ENCODE results near the gene CLDN3.
A peak's percentile ranks its signal among the peaks of the same experiment; 100 is the strongest.
"Not testable (repeated sequence)": the region's sequence is repeated elsewhere in the genome, so short reads cannot be mapped to it uniquely, and the experiment has no call there.

Gene CLDN3, protein sequence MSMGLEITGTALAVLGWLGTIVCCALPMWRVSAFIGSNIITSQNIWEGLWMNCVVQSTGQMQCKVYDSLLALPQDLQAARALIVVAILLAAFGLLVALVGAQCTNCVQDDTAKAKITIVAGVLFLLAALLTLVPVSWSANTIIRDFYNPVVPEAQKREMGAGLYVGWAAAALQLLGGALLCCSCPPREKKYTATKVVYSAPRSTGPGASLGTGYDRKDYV

DNA sequence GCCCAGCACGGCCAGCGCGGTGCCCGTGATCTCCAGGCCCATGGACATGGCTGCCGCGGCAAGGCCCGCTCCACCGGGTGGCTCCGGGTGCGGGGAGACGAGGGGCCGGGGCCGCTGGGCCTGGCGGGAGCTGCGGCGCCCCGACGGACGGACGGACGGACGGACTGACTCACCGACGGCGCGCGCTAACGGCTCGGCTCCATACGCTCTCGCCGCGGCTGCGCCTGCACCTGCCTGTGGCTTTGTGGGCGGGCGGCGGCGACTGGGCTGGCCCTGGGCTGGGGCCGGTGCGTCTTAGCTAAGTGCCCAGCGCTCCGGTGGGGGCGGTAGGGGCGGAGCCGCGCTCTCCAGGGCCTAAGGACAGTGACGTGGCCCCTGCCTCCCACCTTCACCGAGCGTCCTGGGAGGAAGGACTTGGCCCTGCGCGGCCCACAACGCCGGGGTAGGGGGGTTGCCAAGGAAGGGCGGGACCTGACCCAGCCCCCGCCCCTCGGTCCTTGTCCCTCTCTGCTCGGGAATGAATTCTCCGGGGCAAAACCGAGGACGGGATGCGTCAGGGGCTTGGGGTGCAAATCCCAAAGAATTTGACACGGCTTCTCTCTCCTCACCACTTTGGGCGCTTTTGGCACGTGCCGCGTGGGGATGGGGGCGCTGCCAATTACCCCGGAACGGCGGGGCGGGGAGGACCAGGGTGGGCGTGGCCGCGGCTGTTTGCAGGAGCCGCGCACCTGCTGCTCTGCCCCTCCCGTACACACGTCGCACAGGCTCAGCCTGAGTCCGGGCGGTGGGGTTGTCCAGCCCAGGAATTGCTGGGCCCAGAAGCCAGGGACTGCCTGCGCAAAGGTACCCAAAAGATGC is at the start of gene CLDN3:
Gene CLDN3, minus strand, starts transcription at position 269 of the 858 bp plus-strand sequence. Its CDS starts 221 bp downstream, at position 48.
- DNase-seq: no peak

DNA sequence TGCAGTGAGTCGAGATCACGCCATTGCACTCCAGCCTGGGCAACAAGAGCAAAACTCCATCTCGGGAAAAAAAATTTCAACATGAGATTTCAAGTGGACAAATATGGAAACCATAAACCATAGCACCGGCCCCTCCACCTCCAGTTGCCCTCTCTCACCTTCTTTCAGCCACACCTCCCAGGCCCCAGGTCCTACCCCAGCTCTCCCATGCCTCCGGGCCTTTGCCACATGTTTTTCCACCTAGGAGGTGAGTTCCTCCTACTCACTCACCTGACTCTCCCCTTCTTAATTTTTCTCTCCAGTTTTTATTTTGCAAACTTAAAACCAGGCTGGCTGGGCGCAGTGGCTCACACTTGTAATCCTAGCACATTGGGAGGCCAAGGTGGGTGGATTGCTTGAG is 47.1 kb upstream of the CLDN3 start:
- DNase-seq: no peak

DNA sequence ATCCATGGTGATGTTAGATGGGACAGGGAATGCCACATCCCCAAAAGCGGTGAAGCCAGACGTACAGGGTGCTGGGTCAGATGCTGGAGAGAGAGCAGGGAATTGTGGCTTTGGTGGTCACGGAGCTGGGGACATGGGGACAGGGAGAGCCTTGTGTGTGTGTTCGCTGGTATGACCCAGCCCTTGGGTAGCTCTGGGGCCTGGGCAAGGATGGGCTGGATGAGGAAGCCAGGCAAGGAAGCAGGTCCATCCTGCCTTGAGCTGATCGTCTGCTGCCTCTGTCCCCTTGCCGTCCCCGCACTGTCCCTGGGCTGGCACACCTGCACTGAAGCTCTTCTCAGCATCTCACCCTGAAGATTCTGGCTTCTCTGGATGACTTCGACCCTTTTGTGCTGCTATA is 45.4 kb upstream of the CLDN3 start:
- no peak for DNase-seq

DNA sequence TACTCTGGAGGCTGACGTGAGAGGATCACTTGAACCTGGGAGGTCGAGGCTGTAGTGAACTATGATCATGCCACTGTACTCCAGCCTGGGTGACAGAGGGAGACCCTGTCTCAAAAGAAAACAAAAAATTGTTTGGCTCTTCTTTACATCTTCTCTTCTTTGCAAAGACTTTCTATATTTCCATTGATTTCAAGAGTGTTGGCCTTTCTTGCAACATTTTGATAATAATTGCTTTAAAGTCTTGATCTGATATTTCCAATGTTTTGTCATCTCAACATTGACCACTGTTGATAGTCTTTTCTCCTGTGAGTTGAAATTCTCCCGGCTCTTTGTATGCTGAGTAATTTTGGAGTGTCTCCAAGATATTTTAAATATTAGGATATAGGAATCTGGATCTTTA is 42.9 kb upstream of the CLDN3 start:
- DNase-seq: no peak

DNA sequence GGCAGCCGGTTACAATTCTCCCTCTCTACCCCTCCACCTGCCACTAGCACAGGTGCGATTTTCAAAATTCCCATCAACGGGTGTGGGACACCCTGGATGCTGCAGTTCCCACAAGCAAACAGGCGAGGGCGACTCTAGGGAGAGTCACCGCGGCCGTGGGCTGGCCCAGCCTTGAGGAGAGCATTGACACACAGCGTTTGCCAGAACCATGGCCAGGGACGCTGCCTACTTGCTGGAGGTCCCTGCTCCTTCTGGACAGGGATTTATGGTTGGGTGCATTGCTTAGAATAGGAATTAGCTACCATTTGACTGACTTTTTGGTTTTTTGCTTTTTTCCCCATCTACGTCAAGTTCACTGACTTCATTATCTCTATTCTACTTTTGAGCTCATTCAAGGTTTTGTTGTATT is 41.7 kb upstream of the CLDN3 start:
- peak; percentile 2 to 5 for DNase-seq

DNA sequence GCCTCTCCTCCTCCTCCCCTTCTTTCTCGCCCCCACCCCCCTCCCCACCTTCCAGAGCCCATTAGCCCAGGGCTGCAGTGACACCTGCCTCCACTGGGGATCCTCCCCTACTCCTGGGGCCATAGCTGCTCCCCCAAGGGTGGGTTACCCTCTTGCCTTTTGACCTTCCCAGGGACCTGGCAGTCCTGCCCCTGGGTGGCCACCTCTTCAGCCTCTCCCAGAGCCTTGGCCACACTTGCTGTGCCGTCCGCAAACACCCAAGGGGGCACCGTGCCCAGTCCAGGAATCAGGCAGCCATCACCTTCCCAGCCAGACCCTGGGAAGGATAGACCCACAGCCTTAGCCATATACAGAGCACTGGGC is 40.9 kb upstream of the CLDN3 start:
- DNase-seq: no peak

DNA sequence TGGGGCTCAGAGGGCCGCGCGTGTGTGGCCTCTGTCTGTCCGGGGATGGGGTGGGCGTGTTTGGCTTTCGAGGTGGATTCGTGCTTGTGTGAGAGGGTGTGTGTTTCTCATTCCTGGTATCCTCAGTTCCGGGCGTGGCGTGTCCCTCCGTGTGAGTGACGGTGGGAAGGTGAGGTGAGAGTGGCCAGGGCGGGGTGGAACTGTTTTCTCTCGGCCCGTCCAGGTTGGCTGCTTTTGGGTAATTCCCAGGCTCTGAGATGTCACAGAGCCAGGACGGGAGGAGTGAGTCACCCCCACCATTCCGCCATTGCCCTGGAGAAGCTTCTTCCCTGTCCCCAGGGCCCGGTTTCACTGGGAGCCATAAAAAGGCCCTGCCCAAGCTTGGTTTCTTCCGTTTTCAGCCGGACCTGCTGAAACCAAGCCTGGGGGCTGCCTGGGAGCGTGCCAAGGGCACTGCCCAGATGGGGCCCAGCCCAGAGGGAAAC is 39.4 kb upstream of the CLDN3 start:
- DNase-seq: no peak

DNA sequence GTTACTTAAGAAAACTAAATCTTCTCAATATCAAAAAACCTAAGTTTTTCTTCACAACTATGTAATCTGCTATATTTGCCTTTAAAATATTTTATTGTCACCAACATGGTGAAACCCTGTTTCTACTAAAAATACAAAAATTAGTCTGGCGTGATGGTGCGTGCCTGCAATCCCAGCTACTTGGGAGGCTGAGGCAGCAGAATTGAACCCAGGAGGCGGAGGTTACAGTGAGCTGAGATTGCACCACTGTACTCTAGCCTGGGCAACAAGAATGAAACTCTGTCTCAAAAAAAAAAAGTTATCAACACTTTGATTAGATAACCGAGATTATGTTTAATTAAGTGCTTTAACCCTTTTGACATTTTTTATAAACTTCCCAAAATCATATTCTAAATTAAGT is 32.4 kb upstream of the CLDN3 start:
- DNase-seq: no peak

DNA sequence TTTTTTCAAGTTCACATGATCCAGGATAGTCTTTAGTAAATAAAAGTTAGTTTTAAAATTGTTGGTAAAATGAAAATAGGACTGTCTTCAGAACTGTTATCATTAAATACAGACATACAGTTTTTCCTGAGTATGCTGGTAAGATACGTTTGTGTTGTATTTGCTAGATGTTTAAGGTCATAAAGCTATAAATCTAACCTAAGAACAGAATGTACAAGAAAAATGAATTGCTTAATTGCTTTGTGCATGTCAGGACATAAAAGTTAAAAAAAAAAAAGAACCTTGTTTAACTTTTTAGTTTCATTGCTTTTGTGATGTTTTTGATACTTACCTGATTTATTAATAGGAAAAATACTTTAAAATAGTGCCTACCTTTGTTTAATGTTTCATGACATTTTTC is 31.5 kb upstream of the CLDN3 start:
- no peak for DNase-seq

DNA sequence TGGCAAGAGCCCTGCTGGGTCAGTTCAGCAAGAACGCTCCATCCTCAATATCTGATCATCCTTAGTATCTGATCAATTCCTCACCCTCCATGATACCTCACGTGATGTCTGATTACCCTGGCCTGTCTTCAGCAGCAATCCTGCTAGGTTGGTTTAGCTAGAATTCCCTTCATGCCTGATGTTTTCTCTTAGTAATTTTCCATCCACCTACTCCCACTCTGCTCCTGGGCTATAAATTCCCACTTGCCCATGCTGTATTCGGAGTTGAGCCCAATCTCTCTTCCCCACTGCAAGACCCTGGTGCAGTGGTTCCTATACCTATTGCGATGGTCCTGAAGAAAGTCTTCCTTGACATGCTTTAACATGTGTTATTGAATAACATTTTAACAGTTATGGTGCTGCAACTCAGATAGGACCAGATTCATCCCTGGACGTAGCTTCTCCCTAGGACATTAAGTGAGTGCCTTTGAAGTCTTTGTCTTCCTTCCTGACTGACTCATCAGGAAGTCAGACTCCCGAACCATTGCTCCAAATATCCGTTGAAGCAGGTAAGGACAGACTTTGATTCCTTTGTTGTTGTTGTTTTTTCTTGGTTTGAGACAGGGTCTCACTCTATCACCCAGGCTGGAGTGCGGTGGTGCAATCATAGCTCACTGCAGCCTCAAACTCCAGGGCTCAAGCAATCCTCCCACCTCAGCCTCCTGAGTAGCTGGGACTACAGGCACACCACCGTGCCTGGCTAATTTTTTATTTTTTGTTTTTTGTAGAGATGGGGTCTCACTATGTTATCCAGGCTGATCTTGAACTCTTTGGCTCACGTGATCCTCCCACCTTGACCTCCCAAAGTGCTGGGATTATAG is 29.4 kb upstream of the CLDN3 start:
- no peak for DNase-seq

DNA sequence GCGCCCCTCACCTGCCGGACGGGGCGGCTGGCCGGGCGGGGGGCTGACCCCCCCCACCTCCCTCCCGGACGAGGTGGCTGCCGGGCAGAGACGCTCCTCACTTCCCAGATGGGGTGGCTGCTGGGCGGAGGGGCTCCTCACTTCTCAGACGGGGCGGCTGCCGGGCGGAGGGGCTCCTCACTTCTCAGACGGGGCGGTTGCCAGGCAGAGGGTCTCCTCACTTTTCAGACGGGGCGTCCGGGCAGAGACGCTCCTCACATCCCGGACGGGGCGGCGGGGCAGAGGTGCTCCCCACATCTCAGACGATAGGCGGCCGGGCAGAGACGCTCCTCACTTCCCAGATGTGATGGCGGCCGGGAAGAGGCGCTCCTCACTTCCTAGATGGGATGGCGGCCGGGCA is 27.1 kb upstream of the CLDN3 start:
- DNase-seq: not testable (repeated sequence)

DNA sequence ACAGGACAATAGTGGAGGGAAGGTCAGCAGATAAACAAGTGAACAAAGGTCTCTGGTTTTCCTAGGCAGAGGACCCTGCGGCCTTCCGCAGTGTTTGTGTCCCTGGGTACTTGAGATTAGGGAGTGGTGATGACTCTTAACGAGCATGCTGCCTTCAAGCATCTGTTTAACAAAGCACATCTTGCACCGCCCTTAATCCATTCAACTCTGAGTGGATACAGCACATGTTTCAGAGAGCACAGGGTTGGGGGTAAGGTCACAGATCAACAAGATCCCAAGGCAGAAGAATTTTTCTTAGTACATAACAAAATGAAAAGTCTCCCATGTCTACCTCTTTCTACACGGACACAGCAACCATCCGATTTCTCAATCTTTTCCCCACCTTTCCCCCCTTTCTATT is 26.6 kb upstream of the CLDN3 start:
- not testable (repeated sequence) for DNase-seq

DNA sequence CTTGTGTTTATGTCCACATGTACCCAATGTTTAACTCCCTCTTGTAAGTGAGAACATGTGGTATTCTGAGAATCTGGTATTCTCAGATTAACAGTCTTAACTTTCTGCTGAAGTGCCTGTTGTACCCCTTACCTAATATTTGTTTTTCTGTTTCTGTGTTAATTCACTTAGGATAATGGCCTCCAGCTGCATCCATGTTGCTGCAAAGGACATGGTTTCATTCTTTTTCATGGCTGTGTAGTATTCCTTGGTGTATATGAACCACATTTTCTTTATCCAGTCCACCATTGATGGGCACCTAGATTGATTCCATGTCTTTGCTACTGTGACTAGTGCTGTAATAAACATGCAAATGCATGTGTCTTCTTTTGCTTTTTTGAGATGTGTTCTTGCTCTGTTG is 25.1 kb upstream of the CLDN3 start:
- not testable (repeated sequence) for DNase-seq

DNA sequence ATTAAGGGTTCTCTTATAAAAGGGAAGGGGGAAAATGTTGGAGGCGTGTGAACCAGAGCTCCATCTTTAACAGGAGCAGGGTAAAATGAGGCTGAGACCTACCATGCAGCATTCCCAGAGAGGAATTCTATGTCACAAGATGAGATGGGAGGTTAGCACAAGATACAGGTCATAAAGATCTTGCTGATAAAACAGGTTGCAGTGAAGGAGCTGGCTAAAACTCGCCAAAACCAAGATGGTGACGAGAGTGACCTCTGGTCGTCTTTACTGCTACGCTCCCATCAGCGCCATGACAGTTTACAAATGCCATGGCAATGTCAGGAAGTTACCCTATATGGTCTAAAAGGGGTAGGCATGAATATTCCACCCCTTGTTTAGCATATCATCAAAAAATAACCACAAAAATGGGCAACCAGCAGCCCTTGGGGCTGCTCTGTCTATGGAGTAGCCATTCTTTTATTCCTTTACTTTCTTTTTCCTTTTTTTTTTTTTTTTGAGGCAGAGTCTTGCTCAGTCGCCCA is 21.2 kb upstream of the CLDN3 start:
- not testable (repeated sequence) for DNase-seq

DNA sequence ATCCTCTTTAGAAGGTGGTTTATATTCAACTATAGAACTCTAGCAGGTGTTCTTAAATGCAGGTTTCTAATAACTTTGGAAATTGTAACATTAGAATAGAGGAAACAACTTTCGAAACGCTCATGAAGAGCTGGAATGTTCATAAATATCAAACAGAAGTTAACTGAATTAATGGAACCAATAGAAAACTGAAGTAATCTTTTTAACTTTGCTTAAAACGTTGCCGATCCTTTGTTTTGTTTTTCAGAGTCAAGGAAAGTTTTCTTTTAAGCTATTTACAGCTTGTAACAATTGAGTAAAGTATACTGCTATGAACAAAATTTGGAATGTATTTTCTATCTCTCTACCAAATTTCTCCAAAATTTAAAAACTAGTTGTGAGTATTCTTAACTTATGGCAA is 19.0 kb upstream of the CLDN3 start:
- no peak for DNase-seq

DNA sequence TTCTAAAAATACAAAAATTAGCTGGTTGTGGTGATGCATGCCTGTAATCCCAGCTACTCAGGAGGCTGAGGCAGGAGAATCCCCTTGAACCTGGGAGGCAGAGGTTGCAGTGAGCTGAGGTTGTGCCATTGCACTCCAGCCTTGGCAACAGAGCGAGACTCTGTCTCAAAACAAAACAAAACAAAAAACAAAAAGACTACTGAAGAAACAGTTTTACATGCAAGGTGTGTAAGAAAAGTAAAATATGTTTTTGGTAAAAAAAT is 17.6 kb upstream of the CLDN3 start:
- DNase-seq: not testable (repeated sequence)

DNA sequence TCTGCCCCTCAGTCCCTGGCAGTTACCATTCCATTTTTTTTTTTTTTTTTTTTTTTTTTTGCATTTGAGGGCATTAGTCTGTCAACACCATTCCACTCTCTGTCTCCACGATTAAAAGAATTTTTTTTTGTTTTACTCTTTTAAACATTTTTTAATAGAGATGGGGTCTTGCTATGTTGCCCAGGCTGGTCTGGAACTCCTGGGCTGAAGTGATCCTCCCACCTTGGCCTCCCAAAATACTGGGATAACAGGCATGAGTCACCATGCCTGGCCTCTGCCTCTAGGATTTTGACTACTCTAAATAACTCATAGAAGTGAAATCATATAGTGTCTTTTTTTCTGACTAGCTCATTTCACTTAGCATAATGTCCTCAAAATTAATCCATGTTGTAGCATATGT is 16.5 kb upstream of the CLDN3 start:
- DNase-seq: no peak

DNA sequence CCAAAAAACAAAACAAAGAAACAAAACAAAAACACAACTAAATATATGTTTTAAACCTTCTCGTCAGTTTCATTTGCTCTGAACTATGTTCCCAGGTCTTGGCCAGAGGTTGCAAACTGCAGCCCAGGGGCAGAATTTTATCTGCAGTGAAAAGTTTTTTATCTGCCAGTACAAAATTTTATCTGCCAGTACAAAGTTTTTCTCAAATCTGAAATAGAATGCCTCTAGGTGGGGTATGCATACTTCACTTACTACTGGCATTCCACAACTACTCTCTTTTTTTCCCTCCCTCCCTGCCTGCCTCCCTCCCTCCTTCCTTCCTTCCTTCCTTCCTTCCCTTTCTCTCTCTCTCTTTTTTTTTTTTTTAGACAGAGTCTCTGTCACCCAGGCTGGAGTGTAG is 9.4 kb upstream of the CLDN3 start:
- no peak for DNase-seq

DNA sequence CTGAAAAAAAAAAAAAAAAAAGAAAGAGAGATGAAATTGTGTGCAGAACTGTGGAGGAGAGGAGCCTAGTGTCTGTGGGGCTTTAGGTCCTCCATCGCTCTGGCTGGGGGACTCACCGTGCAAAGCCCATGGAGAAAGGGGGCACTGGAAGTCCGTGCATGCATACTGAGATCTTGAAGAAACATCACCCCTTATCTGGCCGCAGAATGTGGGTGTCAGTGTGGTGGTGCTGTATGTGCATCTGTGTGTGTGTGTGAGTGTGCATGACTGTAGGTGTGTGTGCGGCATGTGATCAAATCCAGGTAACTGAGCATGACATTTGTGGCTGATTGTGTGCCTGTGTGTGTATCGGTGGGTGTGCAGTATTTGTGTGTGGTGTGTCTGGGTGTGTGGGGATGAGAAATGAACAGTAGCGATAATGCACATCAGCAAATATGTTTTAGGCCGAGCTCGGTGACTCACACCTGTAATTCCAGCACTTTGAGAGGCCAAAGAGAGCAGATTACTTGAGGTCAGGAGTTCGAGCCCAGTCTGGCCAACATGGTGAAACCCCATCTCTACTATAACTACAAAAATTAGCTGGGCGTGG is 8.8 kb upstream of the CLDN3 start:
- DNase-seq: no peak

DNA sequence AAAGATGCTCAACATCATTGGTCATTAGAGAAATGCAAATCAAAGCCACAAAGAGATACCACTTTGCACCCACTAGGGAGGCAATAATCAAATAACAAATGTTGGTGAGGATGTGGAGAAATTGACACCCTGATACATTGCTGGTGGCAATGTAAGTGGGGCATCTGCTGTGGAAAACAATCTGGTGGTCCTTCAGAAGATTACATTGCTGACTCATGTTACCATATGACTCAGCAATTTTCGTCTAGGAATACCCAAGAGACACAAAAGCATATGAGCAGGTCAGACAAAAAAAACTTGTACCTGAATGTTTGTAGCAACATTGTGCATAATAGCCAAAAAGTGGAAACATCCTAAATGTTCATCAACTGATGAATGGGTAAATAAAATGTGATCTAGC is 4.9 kb upstream of the CLDN3 start:
- DNase-seq: no peak

DNA sequence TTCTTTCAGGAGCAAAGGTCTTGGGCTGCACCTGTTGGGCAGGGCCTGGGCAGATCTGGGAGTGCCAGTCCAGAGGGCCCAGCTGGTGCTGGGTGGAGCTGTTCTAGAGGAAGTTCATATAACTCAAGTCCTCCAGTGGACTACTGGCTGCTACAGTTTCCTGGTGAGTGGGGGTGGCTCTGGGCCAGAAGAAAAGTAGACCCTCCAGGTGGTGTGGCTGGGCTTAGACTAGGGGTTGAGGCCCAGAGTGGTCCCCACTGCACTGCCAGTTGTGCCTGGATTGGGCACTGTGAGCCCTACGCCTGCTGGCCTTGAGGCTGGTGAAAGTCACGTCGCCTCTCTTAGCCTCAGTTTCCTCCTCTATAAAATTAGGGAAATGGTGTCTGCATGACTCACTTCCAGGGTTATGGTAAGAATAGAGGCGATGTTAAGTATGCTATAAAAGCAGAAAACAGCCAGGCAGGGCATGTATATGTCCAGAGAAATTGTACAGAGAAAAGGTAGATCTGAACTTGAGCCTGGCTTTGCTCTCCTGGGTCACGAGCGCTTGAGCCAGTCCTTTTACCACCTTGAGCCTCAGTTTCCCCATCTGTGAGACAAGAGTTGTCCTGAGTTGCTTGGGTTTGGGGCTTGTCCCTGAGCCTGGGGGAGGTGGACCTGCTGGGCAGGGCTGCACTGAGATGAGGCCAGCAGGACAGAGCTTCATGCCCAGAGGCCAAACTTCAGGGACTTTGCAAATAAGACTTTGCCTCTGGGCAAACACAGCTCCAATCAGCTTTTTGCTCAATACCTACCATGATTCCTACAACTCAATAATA is 3.8 kb upstream of the CLDN3 start:
- no peak for DNase-seq
